ENCODE results near the gene AP3B1. TPM values are rescaled to one million over a fixed set of nuclear protein-coding genes. Genes with fewer than 3 reads are reported as not detected.

AP3B1 gene
- total RNA-seq, 1 experiment from 2014 or later: 41.8 TPM

GRCh38 chr5:77993141-77993854 is 301.2 kb downstream of the AP3B1 start:
- peaks cover 0 to 4% (median 0%) of the 10 kb centered on the region in 3 experiments; a peak in 4 of 7 replicates for H3K36me3 Mint-ChIP-seq (ENCODE audit: insufficient read depth in 1 of 3, low read depth in 3 of 3)
- Histone ChIP-seq H3K79me2 (ENCODE audit: insufficient read depth, low read length) (no peaks in the 10 kb centered on the region), H3K14ac (ENCODE audit: insufficient read depth, low read length) (no peak overlapping the region), H2AFZ (ENCODE audit: low read length) (no peak overlapping the region), H2BK12ac (ENCODE audit: insufficient read length, low read depth, low read length) (no peak overlapping the region), H2BK120ac (ENCODE audit: low read depth, low read length, poor library complexity, severe bottlenecking) (no peak overlapping the region), H3K18ac (ENCODE audit: insufficient read length, low read depth, low read length) (no peak overlapping the region), H3K79me1 (ENCODE audit: insufficient read depth, low read depth, low read length, poor library complexity, severe bottlenecking) (no peaks in the 10 kb centered on the region), H3K4me1 (ENCODE audit: insufficient read depth, low read length) (peaks cover 12% of the 10 kb centered on the region; the same call in 1 of the 2 replicates), H3K4ac (ENCODE audit: low read depth, low read length) (no peak overlapping the region), H3K4me2 (ENCODE audit: insufficient read depth, insufficient read length, low read length) (no peak overlapping the region), H3T11ph (ENCODE audit: low read length) (no peak overlapping the region), H4K20me1 (ENCODE audit: control insufficient read depth, insufficient read depth, insufficient read length) (no peaks in the 10 kb centered on the region), H3K27me3 (ENCODE audit: insufficient read depth, low read length) (no peaks in the 10 kb centered on the region), H3K9me3 (ENCODE audit: control insufficient read depth, low read depth, low read length) (no peaks in the 10 kb centered on the region), H2BK15ac (ENCODE audit: low read depth, low read length) (no peak overlapping the region), H2BK20ac (ENCODE audit: low read depth, low read length, poor library complexity, severe bottlenecking) (no peak overlapping the region), H3K23me2 (ENCODE audit: insufficient read length, low read depth, low read length, poor library complexity, severe bottlenecking) (no peaks in the 10 kb centered on the region), H3K23ac (ENCODE audit: insufficient read length, low read depth, low read length) (no peak overlapping the region), H2BK5ac (ENCODE audit: insufficient read length, low read length) (no peak overlapping the region), H3K56ac (ENCODE audit: insufficient read length, low read depth, low read length) (no peak overlapping the region), H3K9ac (ENCODE audit: extremely low read depth, insufficient read length, low read length) (no peak overlapping the region), H4K8ac (replicated peaks; ENCODE audit: insufficient read length, low read depth, low read length) (no peak overlapping the region), H4K91ac (ENCODE audit: insufficient read length, low read depth, low read length) (no peak overlapping the region), H2AK5ac (ENCODE audit: insufficient read length, low read length) (no peak overlapping the region), H4K5ac (ENCODE audit: insufficient read length, low read depth, low read length) (no peak overlapping the region), H3K27ac (ENCODE audit: insufficient read length, low read depth, low read length) (no peak overlapping the region)
- H3K4me1 Mint-ChIP-seq: peaks cover 42 to 59% of the 10 kb centered on the region in 2 experiments
- H3K27me3 Mint-ChIP-seq (ENCODE audit: low read depth): peaks cover 50% of the 10 kb centered on the region
- H3K9me3 Mint-ChIP-seq: no peaks in the 10 kb centered on the region
- no peak for TF ChIP-seq CTCF (conservative IDR thresholded peaks at IDR 0.05)
- H3K4me3 Mint-ChIP-seq: no peak overlapping the region; a peak in 1 of 5 replicates
- no CpG with 5 or more reads among the region's 17 CpGs for WGBS (ENCODE audit: extremely low coverage, insufficient read length, low lambda C conversion rate)
- peak overlapping the region in 1 of 3 experiments; percentile 6; a peak in 1 of 7 replicates for H3K27ac Mint-ChIP-seq
- DNase-seq: no peak

Data from H9 (cell line).